GM12878 (cell line): ENCODE measurements around the gene RYR2.

Experiments used
- BCLAF1 ChIP-seq: fragments of 450-650 bp; IDR thresholded peaks from 2 replicates; pipeline ENCODE4 v1.6.1; 2017; ENCODE audit warnings: antibody characterized with exemption, mild to moderate bottlenecking, moderate library complexity
- CTCF ChIP-seq, 3 experiments: IDR thresholded peaks in 2 of 3; conservative IDR thresholded peaks in 1 of 3; 2 replicates each; pipeline ENCODE4 v1.5.1; 2011; ENCODE audit warnings: low read depth in 3 of 3, low read length in 3 of 3, mild to moderate bottlenecking in 3 of 3, control low read depth in 2 of 3, moderate library complexity in 2 of 3, inconsistent platforms in 1 of 3, mixed read lengths in 1 of 3; ENCODE audit not compliant: control insufficient read depth in 2 of 3, insufficient read depth in 1 of 3; ENCODE audit errors: extremely low read depth in 1 of 3
- EZH2 ChIP-seq: IDR thresholded peaks from 2 replicates; pipeline ENCODE4 v1.6.1; 2012; ENCODE audit warnings: low read depth, mild to moderate bottlenecking, control low read depth, inconsistent platforms, low read length, borderline replicate concordance; ENCODE audit not compliant: control insufficient read depth
- NR2C2 ChIP-seq: IDR thresholded peaks from 2 replicates; pipeline ENCODE4 v1.6.1; 2011; ENCODE audit warnings: borderline replicate concordance, low read depth; ENCODE audit not compliant: control insufficient read depth, insufficient read length
- POLR2AphosphoS5 ChIP-seq: IDR thresholded peaks from 2 replicates; pipeline ENCODE4 v1.6.1; 2011; ENCODE audit warnings: mild to moderate bottlenecking, low read length, inconsistent platforms
- STAT1 ChIP-seq: fragments of 450-650 bp; conservative IDR thresholded peaks from 2 replicates; pipeline ENCODE4 v1.6.1; 2014; ENCODE audit warnings: antibody characterized with exemption, mild to moderate bottlenecking

GRCh38 chr1:237748171-237748960 is 706.4 kb downstream of the RYR2 start:
- TF ChIP-seq BCLAF1 (no peak), EZH2 (no peak), NR2C2 (no peak), STAT1 (no peak), CTCF (IDR thresholded peaks at IDR 0.05 in 2 of 3, conservative IDR thresholded peaks at IDR 0.05 in 1 of 3; ENCODE audit: control insufficient read depth in 2 of 3, extremely low read depth in 1 of 3, insufficient read depth in 1 of 3, low read depth in 3 of 3, low read length in 3 of 3) (no peak), POLR2AphosphoS5 (no peak)
